H9 (cell line): ENCODE measurements around the gene IFT122. TPM values are rescaled to one million over a fixed set of nuclear protein-coding genes. Genes with fewer than 3 reads are reported as not detected.

Source experiments
- DNase-seq: peaks from one replicate; pipeline ENCODE4 v3.0.0-alpha.2; 2017
- H2AFZ ChIP-seq: one replicate; pipeline ENCODE4 v1.6.1; 2013; ENCODE audit warnings: mild to moderate bottlenecking, low read length, control low read depth, moderate library complexity
- H2AK5ac ChIP-seq: 2 replicates; pipeline ENCODE4 v1.6.1; 2013; ENCODE audit warnings: low read length, control low read depth, mixed read lengths; ENCODE audit not compliant: insufficient read length
- H2BK120ac ChIP-seq: one replicate; pipeline ENCODE4 v1.6.1; 2013; ENCODE audit warnings: low read depth, mild to moderate bottlenecking, low read length, control low read depth, inconsistent platforms; ENCODE audit not compliant: poor library complexity, severe bottlenecking
- H2BK12ac ChIP-seq: 2 replicates; pipeline ENCODE4 v1.6.1; 2013; ENCODE audit warnings: low read length, control low read depth, mixed read lengths, low read depth; ENCODE audit not compliant: insufficient read length
- H2BK15ac ChIP-seq: 2 replicates; pipeline ENCODE4 v1.6.1; 2013; ENCODE audit warnings: low read depth, low read length, control low read depth
- H2BK20ac ChIP-seq: one replicate; pipeline ENCODE4 v1.6.1; 2013; ENCODE audit warnings: low read depth, mild to moderate bottlenecking, low read length, control low read depth, inconsistent platforms; ENCODE audit not compliant: poor library complexity, severe bottlenecking
- H2BK5ac ChIP-seq: 2 replicates; pipeline ENCODE4 v1.6.1; 2013; ENCODE audit warnings: low read length, control low read depth, mixed read lengths; ENCODE audit not compliant: insufficient read length
- H3K14ac ChIP-seq: 2 replicates; pipeline ENCODE4 v1.6.1; 2013; ENCODE audit warnings: low read length, control low read depth; ENCODE audit not compliant: insufficient read depth
- H3K18ac ChIP-seq: 2 replicates; pipeline ENCODE4 v1.6.1; 2013; ENCODE audit warnings: low read depth, mild to moderate bottlenecking, mixed read lengths, low read length, control low read depth; ENCODE audit not compliant: insufficient read length
- H3K23ac ChIP-seq: 2 replicates; pipeline ENCODE4 v1.6.1; 2013; ENCODE audit warnings: low read length, control low read depth, mixed read lengths, low read depth; ENCODE audit not compliant: insufficient read length
- H3K23me2 ChIP-seq: 2 replicates; pipeline ENCODE4 v1.6.1; 2013; ENCODE audit warnings: low read depth, mild to moderate bottlenecking, mixed read lengths, low read length, control low read depth; ENCODE audit not compliant: insufficient read length, poor library complexity, severe bottlenecking
- H3K27ac ChIP-seq: 2 replicates; pipeline ENCODE4 v1.5.1; 2013; ENCODE audit warnings: low read length, control low read depth, mixed read lengths, low read depth; ENCODE audit not compliant: insufficient read length
- H3K27me3 ChIP-seq: 2 replicates; pipeline ENCODE4 v1.6.1; 2013; ENCODE audit warnings: low read length, control low read depth, inconsistent platforms; ENCODE audit not compliant: insufficient read depth
- H3K4ac ChIP-seq: 2 replicates; pipeline ENCODE4 v1.6.1; 2013; ENCODE audit warnings: low read depth, mild to moderate bottlenecking, control low read depth, inconsistent platforms, low read length, moderate library complexity
- H3K4me1 ChIP-seq: 2 replicates; pipeline ENCODE4 v1.6.1; 2013; ENCODE audit warnings: low read length, control low read depth, inconsistent platforms; ENCODE audit not compliant: insufficient read depth
- H3K4me2 ChIP-seq: 2 replicates; pipeline ENCODE4 v1.6.1; 2013; ENCODE audit warnings: low read length, control low read depth, mixed read lengths; ENCODE audit not compliant: insufficient read length, insufficient read depth
- H3K56ac ChIP-seq: 2 replicates; pipeline ENCODE4 v1.6.1; 2013; ENCODE audit warnings: low read depth, mild to moderate bottlenecking, mixed read lengths, low read length, control low read depth; ENCODE audit not compliant: insufficient read length
- H3K79me1 ChIP-seq: 2 replicates; pipeline ENCODE4 v1.6.1; 2013; ENCODE audit warnings: low read depth, mild to moderate bottlenecking, moderate library complexity, low read length, control low read depth, inconsistent platforms; ENCODE audit not compliant: insufficient read depth, poor library complexity, severe bottlenecking
- H3K79me2 ChIP-seq: 2 replicates; pipeline ENCODE4 v1.6.1; 2013; ENCODE audit warnings: low read length, control low read depth, inconsistent platforms; ENCODE audit not compliant: insufficient read depth
- H3K9ac ChIP-seq: 2 replicates; pipeline ENCODE4 v1.6.1; 2013; ENCODE audit warnings: low read length, control low read depth, mixed read lengths; ENCODE audit not compliant: insufficient read length; ENCODE audit errors: extremely low read depth
- H3K9me3 ChIP-seq: one replicate; pipeline ENCODE4 v1.6.1; 2013; ENCODE audit warnings: low read depth, low read length, inconsistent platforms; ENCODE audit not compliant: control insufficient read depth
- H3T11ph ChIP-seq: one replicate; pipeline ENCODE4 v1.6.1; 2013; ENCODE audit warnings: mild to moderate bottlenecking, low read length, control low read depth, inconsistent platforms
- H4K20me1 ChIP-seq: one replicate; pipeline ENCODE4 v1.6.1; 2013; ENCODE audit not compliant: control insufficient read depth, insufficient read length, insufficient read depth
- H4K5ac ChIP-seq: 2 replicates; pipeline ENCODE4 v1.6.1; 2013; ENCODE audit warnings: low read depth, mild to moderate bottlenecking, mixed read lengths, low read length, control low read depth; ENCODE audit not compliant: insufficient read length
- H4K8ac ChIP-seq: replicated peaks from 2 replicates; pipeline ENCODE4 v1.6.1; 2013; ENCODE audit warnings: low read length, control low read depth, mixed read lengths, low read depth; ENCODE audit not compliant: insufficient read length
- H4K91ac ChIP-seq: 2 replicates; pipeline ENCODE4 v1.6.1; 2013; ENCODE audit warnings: low read depth, mild to moderate bottlenecking, moderate library complexity, mixed read lengths, low read length, control low read depth; ENCODE audit not compliant: insufficient read length
- H3K27ac Mint-ChIP-seq, 3 experiments: 2 replicates in 2 of 3; 3 replicates in 1 of 3; pipeline ENCODE4 v1.8.0; 2020 to 2021; ENCODE audit warnings: mixed read lengths in 3 of 3, mild to moderate bottlenecking in 1 of 3, moderate library complexity in 1 of 3
- H3K27me3 Mint-ChIP-seq: 2 replicates; pipeline ENCODE4 v1.8.0; 2021; ENCODE audit warnings: low read depth, mild to moderate bottlenecking, moderate library complexity, mixed read lengths
- H3K36me3 Mint-ChIP-seq, 3 experiments: 2 replicates in 2 of 3; 3 replicates in 1 of 3; pipeline ENCODE4 v1.8.0; 2020 to 2021; ENCODE audit warnings: low read depth in 3 of 3, mixed read lengths in 3 of 3; ENCODE audit not compliant: insufficient read depth in 1 of 3
- H3K4me1 Mint-ChIP-seq, 2 experiments: 2 replicates each; pipeline ENCODE4 v1.8.0; 2020; ENCODE audit warnings: mixed read lengths in 2 of 2
- H3K4me3 Mint-ChIP-seq, 2 experiments: 2 replicates in 1 of 2; 3 replicates in 1 of 2; pipeline ENCODE4 v1.8.0; 2020 to 2021; ENCODE audit warnings: mild to moderate bottlenecking in 2 of 2, mixed read lengths in 2 of 2, moderate library complexity in 1 of 2
- H3K9me3 Mint-ChIP-seq, 2 experiments: 2 replicates in 1 of 2; 3 replicates in 1 of 2; pipeline ENCODE4 v1.8.0; 2020; ENCODE audit warnings: mild to moderate bottlenecking in 2 of 2, mixed read lengths in 2 of 2, moderate library complexity in 1 of 2
- CTCF ChIP-seq: fragments of 200-600 bp; sonication (generic); conservative IDR thresholded peaks from 3 replicates; pipeline ENCODE4 v1.8.0; 2021; ENCODE audit warnings: antibody characterized with exemption, mild to moderate bottlenecking
- WGBS: extraction: QIAGEN DNeasy Blood & Tissue Kit; methylation state at CpG from one replicate; pipeline ENCODE4 v1.1.7; 2013; ENCODE audit warnings: missing lambda C conversion rate, low lambda C conversion rate, mixed read lengths; ENCODE audit not compliant: insufficient read length; ENCODE audit errors: extremely low coverage; 5-methylcytosine and 5-hydroxymethylcytosine counted together
- total RNA-seq: library from RNA; stranded (reverse); gene quantifications from 2 replicates; pipeline ENCODE4 v1.2.1, GENCODE V29; 2021

IFT122 gene
- total RNA-seq, 1 experiment from 2014 or later = 19.3 TPM

DNA sequence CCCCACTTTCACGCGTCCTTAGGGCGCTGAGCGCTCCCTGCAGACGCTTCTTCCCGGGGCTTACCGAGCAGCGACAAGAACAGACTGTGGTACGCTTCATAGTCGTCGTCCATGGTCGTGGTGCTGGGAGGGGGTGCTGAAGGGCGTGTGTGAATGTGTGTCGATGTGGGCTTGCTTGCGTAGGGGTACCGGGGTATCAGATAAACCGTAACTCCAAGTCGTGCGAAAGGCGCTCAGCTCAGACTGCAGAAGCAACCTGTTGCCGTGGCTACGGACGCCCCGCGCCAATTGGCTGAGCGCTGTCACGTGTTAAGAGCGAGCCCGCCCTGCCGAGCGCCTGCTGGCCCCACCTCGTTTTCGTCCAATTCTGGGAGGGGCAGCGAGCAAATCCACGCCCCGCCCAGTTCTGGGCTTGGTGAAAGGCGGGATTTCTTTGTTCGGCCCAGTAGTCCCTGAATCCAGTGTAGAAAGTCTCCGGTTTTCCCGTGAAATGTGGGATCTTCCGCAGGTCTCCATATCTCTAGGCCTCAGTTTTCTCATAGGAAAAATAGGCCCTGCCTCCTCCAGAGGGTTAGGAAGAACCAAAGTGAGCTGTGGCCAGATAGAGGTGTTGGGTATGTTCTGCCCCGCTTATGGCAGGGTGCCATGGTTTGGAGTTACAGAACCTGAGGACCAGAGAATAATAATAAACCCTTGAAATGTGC is 11.5 kb upstream of the IFT122 start, which contains the start of gene EFCAB12:
TSS of gene EFCAB12 (minus strand) at position 261 of the 704 bp plus-strand sequence. CDS start at position 113, 148 bp downstream.
- no peak within 1 kb of the TSS for H2BK20ac ChIP-seq
- H2BK5ac ChIP-seq = no peak within 1 kb of the TSS
- no peak within 1 kb of the TSS for H2AFZ ChIP-seq
- H3K79me2 ChIP-seq = no peaks in the 10 kb centered on the region
- H2BK12ac ChIP-seq = no peak within 1 kb of the TSS
- H3K4me2 ChIP-seq = peak within 1 kb of the TSS; percentile 76
- H3K9me3 ChIP-seq = no peaks in the 10 kb centered on the region
- Mint-ChIP-seq H3K27me3 (peaks cover 20% of the 10 kb centered on the region), H3K9me3 (no peaks in the 10 kb centered on the region), H3K27ac (peak within 1 kb of the TSS; percentile 63 to 92 (median 84); a peak in 6 of 7 replicates), H3K4me3 (peak within 1 kb of the TSS; percentile 72 to 82), H3K36me3 (peaks cover 11 to 31% (median 29%) of the 10 kb centered on the region in 3 experiments; a peak in 6 of 7 replicates), H3K4me1 (peaks cover 44 to 47% of the 10 kb centered on the region in 2 experiments)
- no peaks in the 10 kb centered on the region for H3K79me1 ChIP-seq
- WGBS = no CpG with 5 or more reads among the region's 42 CpGs
- TF ChIP-seq CTCF = no peak
- no peak within 1 kb of the TSS; the same call in 1 of the 2 replicates for H3K4ac ChIP-seq
- peak within 1 kb of the TSS; percentile 32 for H3K18ac ChIP-seq
- H3K56ac ChIP-seq = no peak within 1 kb of the TSS
- DNase-seq = peak; percentile 95
- H4K91ac ChIP-seq = no peak within 1 kb of the TSS
- H2BK15ac ChIP-seq = no peak within 1 kb of the TSS
- no peaks in the 10 kb centered on the region; the same call in 1 of the 2 replicates for H3K27me3 ChIP-seq
- H2BK120ac ChIP-seq = no peak within 1 kb of the TSS
- H3K9ac ChIP-seq = peak within 1 kb of the TSS; percentile 63
- H3K4me1 ChIP-seq = peaks cover 7% of the 10 kb centered on the region; the same call in 1 of the 2 replicates
- H3K14ac ChIP-seq = peak within 1 kb of the TSS; percentile 23; the same call in 1 of the 2 replicates
- H4K8ac ChIP-seq = no peak within 1 kb of the TSS
- peaks cover 3% of the 10 kb centered on the region for H3K23me2 ChIP-seq
- no peaks in the 10 kb centered on the region for H4K20me1 ChIP-seq
- H3T11ph ChIP-seq = no peak within 1 kb of the TSS
- H2AK5ac ChIP-seq = peak within 1 kb of the TSS; percentile 25
- peak within 1 kb of the TSS; percentile 18 for H4K5ac ChIP-seq
- H3K23ac ChIP-seq = no peak within 1 kb of the TSS
- no peak within 1 kb of the TSS for H3K27ac ChIP-seq
